Measurements from ENCODE around the gene S100Z. TPM values are rescaled to one million over a fixed set of nuclear protein-coding genes. Genes with fewer than 3 reads are reported as not detected.
"Not testable (repeated sequence)": the region's sequence is repeated elsewhere in the genome, so short reads cannot be mapped to it uniquely, and the experiment has no call there.

S100Z gene
- total RNA-seq, 1 donor from 2014 or later, result 1.5 TPM

DNA sequence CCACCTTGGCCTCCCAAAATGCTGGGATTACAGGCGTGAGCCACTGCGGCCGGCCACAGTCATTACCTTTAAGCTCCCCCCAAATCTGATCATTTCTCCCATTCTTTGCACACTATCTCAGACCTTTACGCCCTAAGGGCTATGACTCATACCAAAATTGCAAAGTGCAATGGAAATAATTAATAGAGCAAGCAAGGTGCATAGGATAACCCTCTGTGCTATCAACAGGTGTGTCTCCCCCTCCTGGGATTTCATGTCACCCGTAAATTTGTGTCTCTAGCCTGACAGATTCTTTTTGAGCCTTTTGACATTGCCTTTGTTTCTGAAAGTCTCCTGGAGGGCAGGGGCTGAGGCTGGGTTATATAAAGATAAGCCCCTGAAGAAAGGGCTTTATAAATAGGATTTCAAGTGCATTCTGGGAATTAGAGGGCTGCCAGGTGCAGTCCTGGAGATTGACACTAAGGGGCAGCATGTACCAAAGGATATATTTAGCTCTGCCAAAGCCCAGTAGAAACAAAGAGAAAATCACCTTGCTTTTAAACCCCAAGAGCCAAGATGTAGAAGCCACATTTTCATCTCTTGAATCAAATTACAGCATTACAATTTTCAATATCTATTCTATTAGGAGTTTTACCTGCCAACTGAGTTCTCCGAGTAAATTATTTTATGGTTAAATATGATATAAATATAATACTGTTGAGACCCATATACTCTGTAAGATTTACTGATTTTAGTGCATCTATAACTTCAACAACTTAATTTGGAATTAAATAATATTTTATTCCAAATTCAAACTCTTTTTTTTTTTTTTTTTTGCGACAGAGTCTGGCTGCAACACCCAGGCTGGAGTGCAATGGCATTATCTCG, 18.2 kb downstream of the S100Z start:
- Mint-ChIP-seq H3K4me1 (peaks cover 6% of the 10 kb centered on the region), H3K4me3 (no peak overlapping the region), H3K27ac (no peak overlapping the region), H3K9me3 (no peaks in the 10 kb centered on the region), H3K27me3 (no peaks in the 10 kb centered on the region), H3K36me3 (ENCODE audit: low read depth) (no peaks in the 10 kb centered on the region)
- intact Hi-C loops (cut with micrococcal nuclease), result loop anchor here (1.0 kb wide), 2 partner anchors 148 to 209 kb away; no protein-coding TSS in a partner anchor
- peak; percentile 91 for DNase-seq

DNA sequence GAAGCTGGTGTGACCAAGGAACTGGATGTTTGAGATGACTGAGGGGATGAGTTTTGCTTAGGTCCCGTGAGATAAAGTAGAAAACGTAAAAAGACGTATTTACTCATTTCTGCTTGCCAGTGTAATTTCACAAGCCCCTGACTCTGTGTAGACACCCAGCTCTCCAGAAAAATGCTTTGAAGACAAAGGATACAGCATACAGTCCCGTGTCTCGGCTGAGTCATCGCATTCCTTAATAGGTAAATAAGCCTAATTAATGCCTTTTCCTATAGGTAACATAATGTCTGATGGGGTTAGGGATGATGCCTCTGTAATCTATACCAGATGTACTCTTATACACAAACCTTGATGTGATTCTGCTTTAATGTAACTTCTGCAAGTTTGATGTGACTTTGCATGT, 20.2 kb downstream of the S100Z start:
- intact Hi-C loops (cut with micrococcal nuclease), result no loop called here
- peaks cover 9% of the 10 kb centered on the region for H3K4me1 Mint-ChIP-seq
- no peaks in the 10 kb centered on the region for H3K27me3 Mint-ChIP-seq
- no peak for DNase-seq
- no peaks in the 10 kb centered on the region for H3K36me3 Mint-ChIP-seq (ENCODE audit: low read depth)
- no peak overlapping the region for H3K4me3 Mint-ChIP-seq
- H3K9me3 Mint-ChIP-seq, result no peaks in the 10 kb centered on the region
- no peak overlapping the region for H3K27ac Mint-ChIP-seq

DNA sequence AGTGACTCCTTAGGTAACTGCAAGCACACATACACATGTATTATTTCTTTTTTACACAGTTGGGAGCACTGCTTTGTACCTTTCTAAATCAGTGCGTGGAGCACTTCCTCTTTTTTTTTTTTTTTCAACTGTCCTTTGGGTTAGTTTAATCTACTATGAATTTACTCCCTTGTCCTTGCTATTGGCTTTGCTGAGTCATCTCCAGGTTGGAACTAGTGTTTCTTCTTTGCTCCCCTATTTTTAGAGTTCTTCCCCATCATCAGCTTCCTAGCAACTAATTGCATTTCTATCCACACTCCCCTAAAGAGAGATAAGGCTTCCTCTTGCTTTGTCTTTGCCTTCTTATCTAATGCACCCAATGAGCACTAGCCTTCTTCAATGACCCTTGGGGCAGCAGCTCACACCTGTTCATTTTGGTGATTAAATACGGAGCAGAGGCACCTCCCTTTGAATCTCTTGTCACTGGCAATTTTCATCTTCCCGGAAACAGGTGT, 24.3 kb downstream of the S100Z start:
- Mint-ChIP-seq H3K4me3 (no peak overlapping the region), H3K27ac (no peak overlapping the region), H3K9me3 (no peaks in the 10 kb centered on the region), H3K27me3 (no peaks in the 10 kb centered on the region), H3K4me1 (peaks cover 3% of the 10 kb centered on the region), H3K36me3 (ENCODE audit: low read depth) (no peaks in the 10 kb centered on the region)
- DNase-seq, result no peak
- intact Hi-C loops (cut with micrococcal nuclease), result no loop called here

DNA sequence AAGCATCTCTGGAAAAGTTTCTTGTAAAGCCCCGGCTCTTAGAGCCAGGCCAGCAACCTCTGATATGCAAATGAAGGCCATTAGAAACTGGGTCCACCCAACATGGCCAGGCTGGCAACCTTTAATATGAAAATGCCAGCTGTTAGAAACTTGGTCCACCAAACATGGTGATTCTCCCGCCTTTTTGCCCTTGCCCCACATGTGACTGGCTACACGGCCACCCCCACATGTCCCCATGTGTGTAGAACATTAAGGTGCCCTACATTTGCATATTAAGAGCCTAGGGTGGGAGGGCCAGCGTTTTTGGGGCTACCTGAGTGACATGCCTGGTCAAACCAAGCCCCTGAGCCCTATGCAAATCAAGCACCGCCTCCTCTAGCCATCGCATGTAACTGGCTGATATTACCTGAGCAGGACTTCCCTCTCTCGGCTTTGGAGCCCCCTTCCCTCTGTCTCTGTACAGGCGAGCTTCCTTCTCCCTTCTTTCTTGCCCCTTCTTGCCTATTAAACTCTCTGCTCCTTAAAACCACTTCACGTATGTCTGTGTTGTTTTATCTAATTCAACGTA, 39.0 kb downstream of the S100Z start:
- Mint-ChIP-seq H3K27me3 (peaks cover 7% of the 10 kb centered on the region), H3K4me1 (no peaks in the 10 kb centered on the region), H3K9me3 (no peaks in the 10 kb centered on the region), H3K36me3 (ENCODE audit: low read depth) (no peaks in the 10 kb centered on the region), H3K4me3 (no peak overlapping the region), H3K27ac (no peak overlapping the region)
- intact Hi-C loops (cut with micrococcal nuclease), result no loop called here
- no peak for DNase-seq

DNA sequence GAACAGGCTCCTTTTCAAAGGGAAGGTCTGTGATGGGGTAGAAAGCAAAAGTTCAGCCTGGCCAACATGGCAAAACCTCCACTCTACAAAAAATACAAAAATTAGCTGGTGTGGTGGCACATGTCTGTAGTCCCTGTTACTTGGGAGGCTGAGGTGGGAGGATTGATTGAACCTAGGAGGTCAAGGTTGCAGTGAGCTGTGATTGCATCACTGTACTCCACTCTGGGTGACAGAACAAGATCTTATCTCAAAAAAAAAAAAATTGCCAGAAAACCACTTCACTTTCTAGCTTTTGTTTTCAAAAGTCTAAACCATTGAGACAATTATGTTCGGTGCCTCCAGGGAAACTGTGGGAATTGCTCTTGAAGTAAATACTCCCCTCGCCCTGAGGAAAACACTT, 43.5 kb downstream of the S100Z start:
- Mint-ChIP-seq H3K9me3 (peaks cover 9% of the 10 kb centered on the region), H3K36me3 (ENCODE audit: low read depth) (peaks cover 1% of the 10 kb centered on the region), H3K27me3 (peaks cover 8% of the 10 kb centered on the region), H3K27ac (no peak overlapping the region), H3K4me1 (no peaks in the 10 kb centered on the region), H3K4me3 (no peak overlapping the region)
- no peak for DNase-seq
- intact Hi-C loops (cut with micrococcal nuclease), result no loop called here

DNA sequence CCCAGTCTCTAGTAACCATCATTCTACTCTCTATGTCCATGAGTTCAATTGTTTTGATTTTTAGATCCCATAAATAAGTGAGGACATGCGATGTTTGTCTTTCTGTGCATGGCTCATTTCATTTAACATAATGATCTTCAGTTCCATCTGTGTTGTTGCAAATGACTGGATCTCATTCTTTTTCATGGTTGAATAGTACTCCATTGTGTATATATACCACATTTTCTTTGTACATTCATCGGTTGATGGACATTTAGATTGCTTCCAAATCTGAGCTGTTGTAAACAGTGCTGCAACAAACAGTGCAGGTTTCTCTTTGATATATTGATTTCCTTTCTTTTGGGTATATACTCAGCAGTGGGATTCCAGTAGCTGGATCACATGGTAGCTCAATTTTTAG, 46.4 kb downstream of the S100Z start:
- Mint-ChIP-seq H3K27me3 (peaks cover 8% of the 10 kb centered on the region), H3K4me1 (no peaks in the 10 kb centered on the region), H3K36me3 (ENCODE audit: low read depth) (peaks cover 17% of the 10 kb centered on the region), H3K4me3 (no peak overlapping the region), H3K27ac (no peak overlapping the region), H3K9me3 (peaks cover 25% of the 10 kb centered on the region)
- intact Hi-C loops (cut with micrococcal nuclease), result no loop called here
- DNase-seq, result no peak

DNA sequence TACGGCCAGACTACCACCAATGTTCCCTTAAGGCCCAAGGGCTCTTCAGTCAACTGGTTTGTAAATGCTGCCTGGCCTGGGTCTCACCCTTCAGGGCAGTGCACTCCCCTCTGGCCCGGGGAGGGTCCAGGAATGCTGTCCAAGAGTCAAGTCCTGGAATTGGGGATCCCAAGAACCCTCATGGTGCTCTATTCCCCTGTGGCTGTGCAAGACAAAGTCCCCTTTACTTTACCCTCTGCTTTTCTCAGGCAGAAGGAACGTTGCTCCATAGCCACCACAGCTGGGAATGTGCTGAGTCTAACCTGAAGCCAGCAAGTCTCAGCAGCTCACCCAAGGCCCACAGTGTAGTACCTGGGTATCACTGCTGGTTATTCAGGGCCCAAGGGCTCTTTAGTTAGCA, 51.7 kb downstream of the S100Z start:
- Mint-ChIP-seq H3K27me3 (no peaks in the 10 kb centered on the region), H3K4me1 (no peaks in the 10 kb centered on the region), H3K36me3 (ENCODE audit: low read depth) (peaks cover 17% of the 10 kb centered on the region), H3K27ac (no peak overlapping the region), H3K9me3 (peaks cover 22% of the 10 kb centered on the region), H3K4me3 (no peak overlapping the region)
- no peak for DNase-seq
- intact Hi-C loops (cut with micrococcal nuclease), result no loop called here

DNA sequence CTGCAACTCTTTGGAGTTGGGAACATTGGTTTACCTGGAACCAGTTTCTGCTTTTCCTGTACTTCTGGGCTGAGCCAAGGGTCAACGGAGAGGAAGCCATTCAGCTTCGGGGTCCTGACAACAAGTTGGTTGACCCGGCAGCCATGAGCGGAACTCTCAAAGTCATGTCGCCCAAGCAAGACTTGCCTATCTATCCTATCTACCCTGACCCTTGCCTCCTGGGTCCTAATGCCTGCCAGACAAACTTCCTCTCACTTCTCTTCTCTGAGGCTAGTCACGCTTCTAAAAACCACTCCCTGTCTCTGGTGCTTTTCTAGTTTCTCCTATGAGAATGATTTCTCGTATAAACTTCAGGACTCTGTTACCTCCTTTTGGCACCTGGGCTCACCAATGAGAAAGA, 58.4 kb downstream of the S100Z start:
- intact Hi-C loops (cut with micrococcal nuclease), result no loop called here
- Mint-ChIP-seq H3K27me3 (no peaks in the 10 kb centered on the region), H3K4me1 (no peaks in the 10 kb centered on the region), H3K27ac (no peak overlapping the region), H3K36me3 (ENCODE audit: low read depth) (no peaks in the 10 kb centered on the region), H3K9me3 (peaks cover 6% of the 10 kb centered on the region), H3K4me3 (no peak overlapping the region)
- no peak for DNase-seq

DNA sequence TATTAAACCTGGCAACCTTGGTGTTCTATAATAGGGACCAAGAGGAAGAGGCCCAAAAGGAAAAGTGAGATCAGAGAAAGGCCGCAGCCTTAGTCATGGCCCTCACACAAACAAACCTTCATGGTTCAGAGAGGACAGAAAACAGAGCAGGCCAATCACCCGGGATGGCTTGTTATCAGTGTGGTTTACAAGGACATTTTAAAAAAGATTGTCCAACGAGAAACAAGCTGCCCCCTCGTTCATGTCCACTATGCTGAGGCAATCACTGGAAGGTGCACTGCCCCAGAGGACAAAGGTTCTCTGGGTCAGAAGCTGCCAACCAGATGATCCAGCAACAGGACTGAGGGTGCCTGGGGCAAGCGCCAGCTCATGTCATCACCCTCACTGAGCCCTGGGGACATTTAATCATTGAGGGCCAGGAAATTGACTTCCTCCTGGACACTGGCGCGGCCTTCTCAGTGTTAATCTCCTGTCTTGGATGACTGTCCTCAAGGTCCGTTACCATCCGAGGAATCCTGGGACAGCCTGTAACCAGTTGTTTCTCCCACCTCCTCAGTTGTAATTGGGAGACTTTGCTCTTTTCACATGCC, 60.6 kb downstream of the S100Z start:
- H3K27me3 Mint-ChIP-seq; H3K36me3 Mint-ChIP-seq (ENCODE audit: low read depth); H3K4me3 Mint-ChIP-seq; H3K27ac Mint-ChIP-seq; intact Hi-C loops (cut with micrococcal nuclease); DNase-seq; H3K4me1 Mint-ChIP-seq; H3K9me3 Mint-ChIP-seq: not testable (repeated sequence)

DNA sequence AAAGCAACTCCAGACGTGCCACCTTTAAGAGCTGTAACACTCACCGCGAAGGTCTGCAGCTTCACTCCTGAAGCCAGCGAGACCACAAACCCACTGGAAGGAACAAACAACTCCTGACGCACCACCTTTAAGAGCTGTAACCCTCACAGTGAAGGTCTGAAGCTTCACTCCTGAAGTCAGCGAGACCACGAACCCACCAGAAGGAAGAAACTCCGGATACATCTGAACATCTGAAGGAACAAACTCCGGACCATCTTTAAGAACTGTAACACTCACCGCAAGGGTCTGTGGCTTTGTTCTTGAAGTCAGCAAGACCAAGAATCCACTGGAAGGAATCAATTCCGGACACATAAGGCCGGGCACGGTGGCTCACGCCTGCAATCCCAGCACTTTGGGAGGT, 64.9 kb downstream of the S100Z start:
- H3K4me1 Mint-ChIP-seq; H3K27ac Mint-ChIP-seq; H3K9me3 Mint-ChIP-seq; DNase-seq; intact Hi-C loops (cut with micrococcal nuclease); H3K36me3 Mint-ChIP-seq (ENCODE audit: low read depth); H3K4me3 Mint-ChIP-seq; H3K27me3 Mint-ChIP-seq: not testable (repeated sequence)

DNA sequence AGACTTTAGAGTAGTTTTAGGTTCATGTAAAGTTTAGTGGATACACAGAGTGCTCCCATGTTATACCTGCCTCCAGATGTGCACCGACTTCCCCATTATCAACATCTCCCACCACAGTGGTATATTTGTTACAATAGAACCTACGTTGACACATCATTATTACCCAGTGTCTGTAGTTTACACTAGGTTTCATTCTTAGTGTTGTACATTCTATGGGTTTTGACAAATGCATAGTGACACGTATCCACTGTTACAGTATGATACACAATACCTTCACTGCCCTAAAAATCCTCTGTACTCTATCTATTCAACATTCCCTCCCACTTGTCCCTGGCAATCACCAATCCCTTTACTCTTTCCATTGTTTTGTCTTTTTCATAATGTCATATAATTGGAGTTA, 68.7 kb downstream of the S100Z start:
- H3K36me3 Mint-ChIP-seq (ENCODE audit: low read depth), result peaks cover 4% of the 10 kb centered on the region
- no peak overlapping the region for H3K4me3 Mint-ChIP-seq
- intact Hi-C loops (cut with micrococcal nuclease), result no loop called here
- no peak overlapping the region for H3K27ac Mint-ChIP-seq
- peaks cover 7% of the 10 kb centered on the region for H3K9me3 Mint-ChIP-seq
- DNase-seq, result no peak
- peaks cover 2% of the 10 kb centered on the region for H3K27me3 Mint-ChIP-seq
- H3K4me1 Mint-ChIP-seq, result no peaks in the 10 kb centered on the region

DNA sequence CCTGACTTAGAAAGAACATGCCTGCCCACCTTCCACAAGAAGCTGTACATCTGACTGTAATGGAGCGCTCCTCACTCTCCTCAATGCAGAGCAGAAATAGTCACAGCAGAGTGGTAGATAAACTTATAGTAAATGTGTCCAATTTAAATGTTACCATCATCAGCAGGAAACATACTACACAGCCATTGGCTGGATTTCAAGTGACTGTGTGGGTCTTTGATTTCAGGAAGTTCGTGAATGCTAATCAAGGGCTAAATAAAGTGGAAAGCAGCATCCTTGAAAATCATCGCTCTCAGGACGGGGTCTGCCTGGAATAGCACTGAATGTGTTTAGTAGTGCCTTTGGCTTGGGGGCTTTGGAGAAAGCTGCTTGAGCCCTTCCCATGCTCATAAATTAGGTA, 70.7 kb downstream of the S100Z start:
- Mint-ChIP-seq H3K9me3 (peaks cover 7% of the 10 kb centered on the region), H3K4me1 (no peaks in the 10 kb centered on the region)
- intact Hi-C loops (cut with micrococcal nuclease), result no loop called here

DNA sequence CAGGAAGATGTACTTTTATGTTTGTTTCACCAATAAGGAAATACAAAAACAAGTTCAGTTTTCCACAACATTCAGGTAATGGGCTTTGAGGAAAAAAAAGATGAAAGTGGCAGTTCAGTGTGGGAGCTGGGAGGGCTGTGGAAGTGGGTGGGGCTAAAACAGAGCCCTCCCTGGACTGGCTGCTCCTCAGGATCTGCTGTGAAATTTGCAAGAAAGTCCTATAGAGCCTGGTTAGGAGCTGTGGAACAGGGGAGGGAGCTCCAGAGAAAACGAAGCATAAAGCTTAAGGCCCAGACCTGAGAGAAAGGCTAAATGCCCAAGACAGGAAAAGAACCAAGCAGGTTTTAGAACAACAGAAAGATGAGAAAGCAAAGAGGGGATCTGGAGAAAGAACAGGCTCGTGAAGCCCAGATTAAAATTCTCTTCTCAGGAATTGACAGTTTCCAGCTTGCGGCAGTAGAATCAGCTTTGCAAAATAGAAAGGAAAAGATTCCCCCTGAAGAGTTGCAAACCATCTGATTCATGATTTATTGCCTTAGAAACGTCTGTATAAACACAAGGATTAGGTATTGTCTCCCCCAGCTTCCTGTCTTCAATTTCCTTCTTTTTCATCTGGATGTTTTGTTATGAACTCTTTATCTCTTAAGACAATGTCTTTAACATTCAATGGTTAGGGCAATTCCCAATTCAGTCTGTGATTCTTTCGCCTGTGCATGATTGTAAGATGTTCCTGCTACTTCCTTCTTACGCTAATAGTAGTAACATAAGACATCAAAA, 76.7 kb downstream of the S100Z start:
- no peak overlapping the region for H3K27ac Mint-ChIP-seq
- no peak overlapping the region for H3K4me3 Mint-ChIP-seq
- DNase-seq, result no peak
- H3K36me3 Mint-ChIP-seq (ENCODE audit: low read depth), result no peaks in the 10 kb centered on the region
- peaks cover 4% of the 10 kb centered on the region for H3K9me3 Mint-ChIP-seq
- H3K27me3 Mint-ChIP-seq, result peaks cover 11% of the 10 kb centered on the region
- intact Hi-C loops (cut with micrococcal nuclease), result no loop called here
- no peaks in the 10 kb centered on the region for H3K4me1 Mint-ChIP-seq

More for the DNA sequence above, 70.7 kb downstream of the S100Z start:
- H3K27me3 Mint-ChIP-seq, result peaks cover 2% of the 10 kb centered on the region
- H3K4me3 Mint-ChIP-seq, result no peak overlapping the region
- no peaks in the 10 kb centered on the region for H3K36me3 Mint-ChIP-seq (ENCODE audit: low read depth)
- no peak overlapping the region for H3K27ac Mint-ChIP-seq
- DNase-seq, result no peak

DNA sequence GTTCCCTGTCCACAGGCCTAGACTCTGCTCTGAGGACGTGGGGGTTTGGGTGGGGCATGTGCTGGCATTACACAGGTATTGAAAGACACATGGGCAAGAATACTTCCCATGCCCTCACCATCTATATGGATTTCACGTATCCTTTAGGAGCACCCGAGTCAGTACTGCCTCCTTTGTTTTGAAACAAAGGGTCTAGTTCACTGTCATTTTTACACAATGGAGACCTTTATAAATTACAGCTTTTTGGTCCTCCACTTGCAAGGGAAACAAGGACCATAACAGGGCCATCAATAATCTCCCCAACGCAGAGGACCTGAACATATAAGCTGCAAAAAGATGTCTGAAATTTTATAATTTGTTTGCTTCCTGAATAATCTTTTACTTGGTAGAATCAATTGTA, 78.1 kb downstream of the S100Z start:
- peaks cover 15% of the 10 kb centered on the region for H3K27me3 Mint-ChIP-seq
- no peak overlapping the region for H3K27ac Mint-ChIP-seq

More for the DNA sequence above, 78.1 kb downstream of the S100Z start:
- Mint-ChIP-seq H3K4me3 (no peak overlapping the region), H3K9me3 (peaks cover 3% of the 10 kb centered on the region), H3K36me3 (ENCODE audit: low read depth) (no peaks in the 10 kb centered on the region), H3K4me1 (no peaks in the 10 kb centered on the region)
- no peak for DNase-seq
- intact Hi-C loops (cut with micrococcal nuclease), result no loop called here
